ENCODE data around the gene PLEKHO1.

PLEKHO1 gene

GRCh38 chr1:150126811-150127210 lies 22.9 kb upstream of the PLEKHO1 start:
- Histone ChIP-seq H3K36me3 (ENCODE audit: control insufficient read depth, low read length) (no peaks in the 10 kb centered on the region), H3K4me2 (ENCODE audit: low read length) (no peak overlapping the region), H4K20me1 (ENCODE audit: control insufficient read depth, insufficient read depth, low read depth, low read length) (no peaks in the 10 kb centered on the region), H3K27ac (ENCODE audit: low read depth, low read length) (no peak overlapping the region), H3K79me2 (ENCODE audit: control insufficient read depth, low read length) (no peaks in the 10 kb centered on the region), H3K9me2 (replicated peaks; ENCODE audit: control insufficient read depth, low read length) (no peaks in the 10 kb centered on the region), H3K27me3 (ENCODE audit: control insufficient read depth, low read length) (no peaks in the 10 kb centered on the region), H3F3A (ENCODE audit: control insufficient read depth, insufficient read depth) (no peaks in the 10 kb centered on the region), H3K4me1 (ENCODE audit: control insufficient read depth, low read length) (peaks cover 3% of the 10 kb centered on the region), H3K4me3 (ENCODE audit: low read length) (no peak overlapping the region), H3K9me3 (ENCODE audit: control insufficient read depth, insufficient read depth, low read length) (no peaks in the 10 kb centered on the region)
- TF ChIP-seq EZH2phosphoT487 (IDR thresholded peaks at IDR 0.05; ENCODE audit: borderline replicate concordance, low read length) (no peak), CTCF (IDR thresholded peaks at IDR 0.05; ENCODE audit: low read depth, low read length, poor library complexity, severe bottlenecking) (no peak)

GRCh38 chr1:150127464-150127863 lies 22.3 kb upstream of the PLEKHO1 start:
- Histone ChIP-seq H3F3A (ENCODE audit: control insufficient read depth, insufficient read depth) (no peaks in the 10 kb centered on the region), H3K36me3 (ENCODE audit: control insufficient read depth, low read length) (no peaks in the 10 kb centered on the region), H3K4me2 (ENCODE audit: low read length) (no peak overlapping the region), H3K79me2 (ENCODE audit: control insufficient read depth, low read length) (no peaks in the 10 kb centered on the region), H4K20me1 (ENCODE audit: control insufficient read depth, insufficient read depth, low read depth, low read length) (no peaks in the 10 kb centered on the region), H3K4me1 (ENCODE audit: control insufficient read depth, low read length) (peaks cover 3% of the 10 kb centered on the region), H3K27me3 (ENCODE audit: control insufficient read depth, low read length) (no peaks in the 10 kb centered on the region), H3K27ac (ENCODE audit: low read depth, low read length) (no peak overlapping the region), H3K9me3 (ENCODE audit: control insufficient read depth, insufficient read depth, low read length) (no peaks in the 10 kb centered on the region), H3K9me2 (replicated peaks; ENCODE audit: control insufficient read depth, low read length) (no peaks in the 10 kb centered on the region), H3K4me3 (ENCODE audit: low read length) (no peak overlapping the region)
- TF ChIP-seq CTCF (IDR thresholded peaks at IDR 0.05; ENCODE audit: low read depth, low read length, poor library complexity, severe bottlenecking) (no peak), EZH2phosphoT487 (IDR thresholded peaks at IDR 0.05; ENCODE audit: borderline replicate concordance, low read length) (no peak)

DNA sequence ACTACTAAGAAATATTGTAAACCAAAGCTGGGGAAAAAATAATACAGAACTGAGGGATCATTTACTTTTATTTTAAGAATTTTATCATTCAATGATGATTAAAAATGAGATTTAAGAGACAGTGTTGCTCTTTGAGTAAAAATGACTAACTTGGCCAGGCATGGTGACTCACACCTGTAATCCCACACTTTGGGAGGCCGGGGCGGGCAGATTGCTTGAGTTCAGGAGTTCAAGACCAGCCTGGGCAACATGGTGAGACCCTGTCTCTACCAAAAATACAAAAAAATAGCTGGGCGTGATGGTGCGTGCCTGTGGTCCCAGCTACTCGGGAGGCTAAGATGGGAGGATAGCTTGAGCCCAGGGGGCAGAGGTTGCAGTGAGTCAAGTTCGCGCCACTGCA lies 21.8 kb upstream of the PLEKHO1 start:
- H3K27ac ChIP-seq (ENCODE audit: low read depth, low read length), result no peak overlapping the region
- no peaks in the 10 kb centered on the region for H3F3A ChIP-seq (ENCODE audit: control insufficient read depth, insufficient read depth)
- no peaks in the 10 kb centered on the region for H3K36me3 ChIP-seq (ENCODE audit: control insufficient read depth, low read length)
- H3K4me1 ChIP-seq (ENCODE audit: control insufficient read depth, low read length), result peaks cover 3% of the 10 kb centered on the region
- no peaks in the 10 kb centered on the region for H3K79me2 ChIP-seq (ENCODE audit: control insufficient read depth, low read length)
- no peaks in the 10 kb centered on the region for H3K9me2 ChIP-seq (replicated peaks; ENCODE audit: control insufficient read depth, low read length)
- H3K9me3 ChIP-seq (ENCODE audit: control insufficient read depth, insufficient read depth, low read length), result no peaks in the 10 kb centered on the region
- H3K27me3 ChIP-seq (ENCODE audit: control insufficient read depth, low read length), result no peaks in the 10 kb centered on the region
- H4K20me1 ChIP-seq (ENCODE audit: control insufficient read depth, insufficient read depth, low read depth, low read length), result no peaks in the 10 kb centered on the region
- H3K4me3 ChIP-seq (ENCODE audit: low read length), result no peak overlapping the region
- no peak for TF ChIP-seq EZH2phosphoT487 (IDR thresholded peaks at IDR 0.05; ENCODE audit: borderline replicate concordance, low read length)
- no peak overlapping the region for H3K4me2 ChIP-seq (ENCODE audit: low read length)

GRCh38 chr1:150132372-150132771 lies 17.3 kb upstream of the PLEKHO1 start:
- TF ChIP-seq CTCF (IDR thresholded peaks at IDR 0.05; ENCODE audit: low read depth, low read length, poor library complexity, severe bottlenecking) (no peak), EZH2phosphoT487 (IDR thresholded peaks at IDR 0.05; ENCODE audit: borderline replicate concordance, low read length) (no peak)
- no peak overlapping the region for H3K4me3 ChIP-seq (ENCODE audit: low read length)
- no peaks in the 10 kb centered on the region for H3K9me3 ChIP-seq (ENCODE audit: control insufficient read depth, insufficient read depth, low read length)
- H3K36me3 ChIP-seq (ENCODE audit: control insufficient read depth, low read length), result no peaks in the 10 kb centered on the region
- no peaks in the 10 kb centered on the region for H4K20me1 ChIP-seq (ENCODE audit: control insufficient read depth, insufficient read depth, low read depth, low read length)
- H3K4me1 ChIP-seq (ENCODE audit: control insufficient read depth, low read length), result peaks cover 1% of the 10 kb centered on the region
- H3K9me2 ChIP-seq (replicated peaks; ENCODE audit: control insufficient read depth, low read length), result no peaks in the 10 kb centered on the region
- no peaks in the 10 kb centered on the region for H3K79me2 ChIP-seq (ENCODE audit: control insufficient read depth, low read length)
- H3K27me3 ChIP-seq (ENCODE audit: control insufficient read depth, low read length), result no peaks in the 10 kb centered on the region
- H3K4me2 ChIP-seq (ENCODE audit: low read length), result no peak overlapping the region
- H3K27ac ChIP-seq (ENCODE audit: low read depth, low read length), result no peak overlapping the region
- H3F3A ChIP-seq (ENCODE audit: control insufficient read depth, insufficient read depth), result no peaks in the 10 kb centered on the region
